ENCODE measurements around the gene APOL6. TPM values are rescaled to one million over a fixed set of nuclear protein-coding genes. Genes with fewer than 3 reads are reported as not detected.

Gene APOL6, protein sequence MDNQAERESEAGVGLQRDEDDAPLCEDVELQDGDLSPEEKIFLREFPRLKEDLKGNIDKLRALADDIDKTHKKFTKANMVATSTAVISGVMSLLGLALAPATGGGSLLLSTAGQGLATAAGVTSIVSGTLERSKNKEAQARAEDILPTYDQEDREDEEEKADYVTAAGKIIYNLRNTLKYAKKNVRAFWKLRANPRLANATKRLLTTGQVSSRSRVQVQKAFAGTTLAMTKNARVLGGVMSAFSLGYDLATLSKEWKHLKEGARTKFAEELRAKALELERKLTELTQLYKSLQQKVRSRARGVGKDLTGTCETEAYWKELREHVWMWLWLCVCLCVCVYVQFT
- total RNA-seq = 1.1 to 1.2 TPM (median 1.2 TPM) in 3 replicates

DNA sequence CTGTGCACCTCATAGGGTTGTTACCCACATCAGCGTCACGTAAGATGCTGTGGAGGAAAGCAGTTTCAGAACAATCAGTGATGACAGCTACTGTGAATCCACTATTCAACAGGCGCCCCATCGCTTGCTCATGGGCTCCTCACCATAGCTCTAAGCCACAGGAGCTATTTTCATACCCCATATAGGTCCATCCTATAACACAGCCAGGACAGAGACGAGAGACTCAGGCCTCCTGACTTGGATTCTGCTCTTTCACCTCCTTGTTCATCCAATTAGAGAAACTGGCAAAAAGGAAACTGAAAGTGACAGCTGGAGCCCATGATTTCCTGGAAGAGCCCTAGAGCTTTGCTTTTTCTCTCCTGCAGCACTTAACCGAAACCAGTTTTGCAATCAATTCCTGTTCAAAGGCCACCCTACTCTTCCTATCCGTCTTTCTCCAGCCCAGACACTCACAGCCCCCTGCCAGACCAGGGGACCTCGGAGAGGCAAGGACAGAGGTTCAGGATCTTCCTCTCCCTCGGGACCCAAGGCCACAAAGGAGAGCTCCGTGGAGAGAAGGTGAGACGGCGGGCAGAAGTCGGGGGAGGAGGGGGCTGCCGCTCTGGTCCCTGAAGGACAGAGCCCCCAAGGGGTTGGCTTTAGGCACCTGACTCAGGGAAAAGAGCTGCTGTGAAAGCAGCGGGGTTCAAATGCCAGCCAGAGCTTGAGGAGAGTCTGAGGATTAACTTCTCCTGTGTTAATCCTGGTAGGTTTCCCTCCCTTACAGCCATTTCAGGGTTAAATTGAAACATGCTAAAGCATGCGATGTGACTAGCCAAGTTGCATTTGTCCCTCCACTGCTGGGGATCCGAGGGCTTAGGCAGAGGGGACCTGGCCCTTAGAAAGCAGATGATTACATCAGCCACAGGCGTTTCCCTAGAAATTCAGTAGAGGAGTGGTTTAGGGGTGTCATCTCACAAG is at the start of gene APOL6:
Gene APOL6, plus strand, starts transcription at position 381 of the 960 bp plus-strand sequence. CDS start 7,980 bp downstream, outside the sequence.
- Mint-ChIP-seq H3K9me3 (peaks cover 4% of the 10 kb centered on the region), H3K27me3 (ENCODE audit: low read depth) (no peaks in the 10 kb centered on the region), H3K4me1 (peaks cover 15% of the 10 kb centered on the region), H3K27ac (peak within 1 kb of the TSS; percentile 89), H3K4me3 (peak within 1 kb of the TSS; percentile 66), H3K36me3 (peaks cover 1% of the 10 kb centered on the region)
- TF ChIP-seq, protein P1, sequence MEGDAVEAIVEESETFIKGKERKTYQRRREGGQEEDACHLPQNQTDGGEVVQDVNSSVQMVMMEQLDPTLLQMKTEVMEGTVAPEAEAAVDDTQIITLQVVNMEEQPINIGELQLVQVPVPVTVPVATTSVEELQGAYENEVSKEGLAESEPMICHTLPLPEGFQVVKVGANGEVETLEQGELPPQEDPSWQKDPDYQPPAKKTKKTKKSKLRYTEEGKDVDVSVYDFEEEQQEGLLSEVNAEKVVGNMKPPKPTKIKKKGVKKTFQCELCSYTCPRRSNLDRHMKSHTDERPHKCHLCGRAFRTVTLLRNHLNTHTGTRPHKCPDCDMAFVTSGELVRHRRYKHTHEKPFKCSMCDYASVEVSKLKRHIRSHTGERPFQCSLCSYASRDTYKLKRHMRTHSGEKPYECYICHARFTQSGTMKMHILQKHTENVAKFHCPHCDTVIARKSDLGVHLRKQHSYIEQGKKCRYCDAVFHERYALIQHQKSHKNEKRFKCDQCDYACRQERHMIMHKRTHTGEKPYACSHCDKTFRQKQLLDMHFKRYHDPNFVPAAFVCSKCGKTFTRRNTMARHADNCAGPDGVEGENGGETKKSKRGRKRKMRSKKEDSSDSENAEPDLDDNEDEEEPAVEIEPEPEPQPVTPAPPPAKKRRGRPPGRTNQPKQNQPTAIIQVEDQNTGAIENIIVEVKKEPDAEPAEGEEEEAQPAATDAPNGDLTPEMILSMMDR (IDR thresholded peaks at IDR 0.05; ENCODE audit: unreplicated experiment) = no peak
- no peak for DNase-seq (ENCODE audit: low spot score in 2 of 2, unreplicated experiment in 2 of 2)

DNA sequence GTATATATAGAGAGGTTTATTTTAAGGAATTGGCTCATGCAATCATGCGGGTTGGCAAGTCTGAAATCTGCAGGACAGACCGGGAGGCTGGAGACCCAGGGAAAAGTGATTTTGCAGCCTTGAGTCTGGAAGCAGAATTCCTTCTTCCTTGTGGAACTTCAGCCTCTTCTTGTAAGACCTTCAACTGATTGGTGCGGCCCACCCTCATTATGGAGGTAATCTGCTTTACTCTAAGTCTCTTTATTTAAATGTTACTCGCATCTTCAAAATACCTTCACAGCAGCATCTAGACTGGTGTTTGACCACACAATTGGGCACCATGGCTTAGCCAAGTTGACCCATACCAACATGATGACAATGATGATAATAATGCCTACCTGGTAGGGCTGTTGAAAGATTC is 48.9 kb upstream of the APOL6 start:
- Mint-ChIP-seq H3K27ac (no peak overlapping the region), H3K4me3 (no peak overlapping the region), H3K9me3 (no peaks in the 10 kb centered on the region), H3K36me3 (no peaks in the 10 kb centered on the region), H3K27me3 (ENCODE audit: low read depth) (no peaks in the 10 kb centered on the region), H3K4me1 (peaks cover 3% of the 10 kb centered on the region)
- no peak for DNase-seq (ENCODE audit: low spot score in 2 of 2, unreplicated experiment in 2 of 2)
- TF ChIP-seq, protein P1 (IDR thresholded peaks at IDR 0.05; ENCODE audit: unreplicated experiment) = no peak

DNA sequence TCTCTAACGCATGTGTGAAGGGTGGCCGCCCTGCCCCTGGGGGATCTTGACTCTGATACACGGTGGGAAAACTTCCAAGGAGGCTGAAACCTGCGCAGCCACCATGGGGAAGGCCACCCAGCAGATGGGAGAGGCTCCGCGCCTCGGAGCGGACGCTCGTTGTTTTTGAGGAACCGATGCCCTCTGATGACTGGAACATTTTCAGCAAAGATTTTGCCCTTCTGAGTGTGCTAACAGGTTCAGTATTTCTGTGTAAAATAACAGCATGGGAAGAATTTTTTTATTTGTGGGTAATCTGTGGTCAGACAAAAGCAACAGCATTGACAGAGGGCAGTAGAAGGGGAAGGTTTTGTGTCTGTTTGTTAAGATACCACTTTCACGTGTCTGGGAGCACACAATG is 47.8 kb upstream of the APOL6 start:
- DNase-seq (ENCODE audit: low spot score in 2 of 2, unreplicated experiment in 2 of 2) = no peak
- H3K4me1 Mint-ChIP-seq = peaks cover 14% of the 10 kb centered on the region
- TF ChIP-seq, protein P1 (IDR thresholded peaks at IDR 0.05; ENCODE audit: unreplicated experiment) = no peak
- no peaks in the 10 kb centered on the region for H3K9me3 Mint-ChIP-seq
- no peak overlapping the region for H3K4me3 Mint-ChIP-seq
- H3K27me3 Mint-ChIP-seq (ENCODE audit: low read depth) = no peaks in the 10 kb centered on the region
- no peaks in the 10 kb centered on the region for H3K36me3 Mint-ChIP-seq
- no peak overlapping the region for H3K27ac Mint-ChIP-seq

DNA sequence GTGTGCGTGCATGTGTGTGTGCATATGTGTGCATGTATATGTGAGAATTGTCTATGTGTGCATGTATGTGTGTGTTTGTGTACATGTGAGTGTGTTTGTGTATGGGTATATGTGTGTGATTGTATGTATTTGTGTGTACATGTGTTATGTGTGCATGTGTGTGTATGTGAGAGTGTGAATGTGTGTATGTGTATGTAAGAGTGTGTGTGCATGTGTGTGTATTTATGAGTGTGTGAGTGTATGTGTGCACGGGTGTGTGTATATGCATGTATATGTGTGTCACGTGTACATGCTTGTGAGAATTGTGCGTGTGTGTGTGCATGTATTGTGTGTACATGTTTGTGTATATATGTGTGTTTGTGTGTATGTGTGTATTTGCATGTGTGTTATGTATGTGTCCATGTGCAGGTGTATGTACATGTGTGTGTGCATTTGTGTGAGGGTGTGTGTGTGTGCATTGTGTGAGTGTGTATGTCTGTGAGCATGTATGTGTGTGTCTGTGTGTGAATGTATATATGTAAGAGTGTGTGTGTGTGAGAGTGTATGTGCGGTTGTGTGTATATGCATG is 47.1 kb upstream of the APOL6 start:
- Mint-ChIP-seq H3K27ac (no peak overlapping the region), H3K4me1 (peaks cover 16% of the 10 kb centered on the region), H3K9me3 (no peaks in the 10 kb centered on the region), H3K4me3 (no peak overlapping the region), H3K36me3 (no peaks in the 10 kb centered on the region), H3K27me3 (ENCODE audit: low read depth) (no peaks in the 10 kb centered on the region)
- TF ChIP-seq, protein P1 (IDR thresholded peaks at IDR 0.05; ENCODE audit: unreplicated experiment) = no peak
- no peak for DNase-seq (ENCODE audit: low spot score in 2 of 2, unreplicated experiment in 2 of 2)

DNA sequence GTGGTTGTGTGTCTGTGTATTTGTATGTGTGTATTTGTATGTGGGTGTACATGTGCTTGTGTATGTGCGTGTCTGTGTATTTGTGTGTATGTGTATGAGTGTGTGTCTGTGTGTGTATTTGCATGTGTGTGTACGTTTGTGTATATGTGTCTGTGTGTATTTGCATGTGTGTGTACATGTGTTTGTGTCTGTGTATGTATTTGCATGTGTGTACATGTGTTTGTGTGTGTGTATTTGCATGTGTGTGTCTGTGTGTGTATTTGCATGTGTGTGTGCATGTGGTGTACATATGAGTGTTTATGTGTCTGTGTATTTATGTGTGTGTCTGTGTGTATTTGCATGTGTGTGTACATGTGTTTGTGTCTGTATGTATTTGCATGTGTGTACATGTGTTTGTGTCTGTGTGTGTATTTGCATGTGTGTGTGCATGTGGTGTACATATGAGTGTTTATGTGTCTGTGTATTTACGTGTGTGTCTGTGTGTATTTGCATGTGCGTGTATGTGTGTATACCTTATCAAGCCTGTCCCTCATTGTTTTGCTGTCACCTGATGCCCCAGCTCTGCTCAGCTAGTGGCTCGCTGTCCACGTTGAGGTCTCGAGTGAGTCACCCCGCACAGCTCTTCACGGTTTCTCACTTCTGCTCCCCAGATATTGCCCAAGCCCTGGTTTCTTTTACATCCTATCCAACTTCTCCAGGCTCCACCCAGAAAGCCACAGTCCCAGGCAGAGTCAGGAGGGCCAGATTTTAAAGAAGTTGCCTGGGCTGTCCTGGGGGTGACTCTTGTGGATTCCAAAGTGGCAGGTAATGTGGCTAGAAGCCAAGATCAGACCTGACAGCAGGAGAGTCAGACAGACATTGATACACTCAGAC is 46.3 kb upstream of the APOL6 start:
- H3K4me3 Mint-ChIP-seq = no peak overlapping the region
- no peak for DNase-seq (ENCODE audit: low spot score in 2 of 2, unreplicated experiment in 2 of 2)
- no peaks in the 10 kb centered on the region for H3K27me3 Mint-ChIP-seq (ENCODE audit: low read depth)
- no peaks in the 10 kb centered on the region for H3K9me3 Mint-ChIP-seq
- peaks cover 17% of the 10 kb centered on the region for H3K4me1 Mint-ChIP-seq
- TF ChIP-seq, protein P1 (IDR thresholded peaks at IDR 0.05; ENCODE audit: unreplicated experiment) = no peak
- no peaks in the 10 kb centered on the region for H3K36me3 Mint-ChIP-seq
- H3K27ac Mint-ChIP-seq = no peak overlapping the region

Data from mesothelial cell of epicardium (in vitro differentiated cells).